Kidney (tissue), 14 donors: ENCODE results near the gene TYROBP. TPM values are rescaled to one million over a fixed set of nuclear protein-coding genes. Genes with fewer than 3 reads are reported as not detected.

ENCODE experiments used
- DNase-seq, 5 donors: peaks; one replicate each; pipeline ENCODE4 v3.0.0-alpha.2; 2013 to 2020
- FAIRE-seq: peaks from 2 replicates; lab custom pipeline; 2012; peaks lifted over from hg19 to GRCh38; lab: Jason Lieb, UNC
- H3K27ac ChIP-seq, 2 donors: one replicate each; pipeline ENCODE4 v1.7.0; 2013; ENCODE audit warnings: low read depth in 2 of 2, low read length in 2 of 2, inconsistent platforms in 1 of 2
- H3K27me3 ChIP-seq: one replicate; pipeline ENCODE4 v1.7.1; 2013; ENCODE audit warnings: low read length, inconsistent platforms; ENCODE audit not compliant: control insufficient read depth, insufficient read depth
- H3K36me3 ChIP-seq, 3 donors: one replicate each; pipeline versions ENCODE4 v1.7.0 to v1.7.1; 2013; ENCODE audit warnings: low read length in 3 of 3, control low read depth in 1 of 3, inconsistent platforms in 1 of 3; ENCODE audit not compliant: insufficient read depth in 3 of 3, control insufficient read depth in 2 of 3
- H3K4me1 ChIP-seq, 3 donors: one replicate each; pipeline versions ENCODE4 v1.7.0 to v1.7.1; 2013; ENCODE audit warnings: low read length in 3 of 3, inconsistent platforms in 1 of 3, low read depth in 1 of 3; ENCODE audit not compliant: control insufficient read depth in 2 of 3, insufficient read depth in 2 of 3
- H3K4me3 ChIP-seq, 3 donors: one replicate each; pipeline versions ENCODE4 v1.7.0 to v1.8.1; 2013; ENCODE audit warnings: low read length in 3 of 3, control low read depth in 1 of 3, inconsistent platforms in 1 of 3
- H3K9ac ChIP-seq, 3 donors: one replicate each; pipeline versions ENCODE4 v1.7.0 to v1.7.1; 2013; ENCODE audit warnings: low read length in 3 of 3, control low read depth in 1 of 3, inconsistent platforms in 1 of 3
- H3K9me3 ChIP-seq, 3 donors: one replicate each; pipeline versions ENCODE4 v1.7.0 to v1.7.1; 2013; ENCODE audit warnings: low read length in 3 of 3, control low read depth in 1 of 3, inconsistent platforms in 1 of 3; ENCODE audit not compliant: control insufficient read depth in 2 of 3, insufficient read depth in 1 of 3
- CTCF ChIP-seq: IDR thresholded peaks from 3 replicates; pipeline ENCODE4 v1.5.1; 2012; ENCODE audit warnings: mild to moderate bottlenecking, moderate library complexity, borderline replicate concordance; ENCODE audit not compliant: insufficient read depth; ENCODE audit errors: extremely low read depth
- intact Hi-C: fragments of 100-400 bp; cut with DNase I; formaldehyde crosslinking; loops from one replicate; pipeline ENCODE4 v1.11.1; 2022
- polyA plus RNA-seq: library from polyadenylated mRNA; stranded (reverse); fragments of 350-450 nt; fragmentation: Illumina TruSeq; extraction: RNeasy Lipid Tissue Mini Kit (QIAGEN cat#74804); gene quantifications from one replicate; pipeline ENCODE4 v1.2.3, GENCODE V29; 2014; ENCODE audit warnings: low read depth, low replicate concordance; ENCODE audit not compliant: insufficient read depth
- total RNA-seq: library from RNA; stranded (reverse); fragmentation: NEBNext Ultra II Directional; extraction: Animal tissue kit (Norgen Biotek cat#: 25700); gene quantifications from one replicate; pipeline ENCODE4 v1.2.1, GENCODE V29; 2021
- donor health status: control.
- donor health status: control.
- donor health status: control.
- donor health status: control.
- donor health status: control.
- donor health status: DM: yes; HTN: yes; CAD: no.
- donor health status: Normal renal cell carcinoma (clear cell type).

TYROBP gene
- total and polyA plus RNA-seq, 2 donors from 2014 or later, result 64.2 to 77.6 TPM

GRCh38 chr19:35935911-35936737 lies 28.0 kb upstream of the TYROBP start, which contains the start of gene LRFN3:
LRFN3 (plus strand) TSS chr19:35936374; CDS start chr19:35939426, 3,052 bp downstream.
- peak within 1 kb of the TSS; percentile 71 to 95 (median 89) for H3K9ac ChIP-seq
- H3K4me3 ChIP-seq, result peak within 1 kb of the TSS; percentile 95 to 98 (median 98)
- TF ChIP-seq CTCF, result no peak
- intact Hi-C loops, result no loop called here
- H3K27ac ChIP-seq, result peak within 1 kb of the TSS in 1 of 2 donors; percentile 32
- H3K4me1 ChIP-seq, result peaks cover 3 to 23% (median 15%) of the 10 kb centered on the region in 3 donors
- FAIRE-seq (no peak), DNase-seq (peak; percentile 70 to 90 (median 81))
- H3K36me3 ChIP-seq, result no peaks in the 10 kb centered on the region
- no peaks in the 10 kb centered on the region for H3K27me3 ChIP-seq
- no peaks in the 10 kb centered on the region for H3K9me3 ChIP-seq

- TF ChIP-seq CTCF, result no peak
- Histone ChIP-seq H3K4me3 (no peak overlapping the region), H3K36me3 (no peaks in the 10 kb centered on the region), H3K4me1 (peaks cover 3 to 17% (median 11%) of the 10 kb centered on the region in 3 donors), H3K9me3 (no peaks in the 10 kb centered on the region), H3K9ac (no peak overlapping the region), H3K27me3 (no peaks in the 10 kb centered on the region), H3K27ac (no peak overlapping the region)
- FAIRE-seq (no peak), DNase-seq (peak in 1 of 5 donors; percentile 29)
- intact Hi-C loops, result loop anchor here (5.0 kb wide), 1 partner anchor 50 kb away; no protein-coding TSS in a partner anchor
Observed at GRCh38 chr19:35932291-35932936, 24.3 kb upstream of the TYROBP start.

GRCh38 chr19:35931874-35932202 lies 23.7 kb upstream of the TYROBP start:
- H3K9ac ChIP-seq, result no peak overlapping the region

More at GRCh38 chr19:35931874-35932202, 23.7 kb upstream of the TYROBP start:
- Histone ChIP-seq H3K4me3 (no peak overlapping the region), H3K4me1 (peaks cover 3 to 11% (median 5%) of the 10 kb centered on the region in 3 donors), H3K27me3 (no peaks in the 10 kb centered on the region), H3K9me3 (no peaks in the 10 kb centered on the region), H3K36me3 (no peaks in the 10 kb centered on the region), H3K27ac (no peak overlapping the region)
- intact Hi-C loops, result loop anchor here (5.0 kb wide), 1 partner anchor 50 kb away; no protein-coding TSS in a partner anchor
- no peak for TF ChIP-seq CTCF
- DNase-seq (no peak), FAIRE-seq (no peak)
